Epithelial cell of esophagus (primary cell): Measurements from ENCODE around the gene RIN1.
"Not testable (repeated sequence)": the region's sequence is repeated elsewhere in the genome, so short reads cannot be mapped to it uniquely, and the experiment has no call there.

Source experiments
- DNase-seq: peaks from one replicate; pipeline ENCODE4 v3.0.0; 2010; ENCODE audit warnings: low read depth
- H3K4me3 ChIP-seq: 2 replicates; pipeline ENCODE4 v1.5.1; 2011; ENCODE audit warnings: mild to moderate bottlenecking, low read length, control low read depth
- CTCF ChIP-seq: IDR thresholded peaks from 2 replicates; pipeline ENCODE4 v1.5.1; 2011; ENCODE audit warnings: low read depth, mild to moderate bottlenecking, low read length, control low read depth, inconsistent platforms; ENCODE audit not compliant: insufficient read depth; ENCODE audit errors: missing control alignments

RIN1 gene

GRCh38 chr11:66336234-66337102 is at the start of gene RIN1:
RIN1 (minus strand) TSS chr11:66336434; CDS start chr11:66336402, 32 bp downstream.
- H3K4me3 ChIP-seq = peak within 1 kb of the TSS; percentile 90
- DNase-seq = peak; percentile 97
- TF ChIP-seq CTCF = no peak

GRCh38 chr11:66384316-66384715 is 48.1 kb upstream of the RIN1 start:
- not testable (repeated sequence) for DNase-seq, H3K4me3 ChIP-seq

- DNase-seq, H3K4me3 ChIP-seq: not testable (repeated sequence)
Measured at GRCh38 chr11:66380264-66380663, 44.0 kb upstream of the RIN1 start.

GRCh38 chr11:66373690-66374287 is 37.6 kb upstream of the RIN1 start:
- DNase-seq, H3K4me3 ChIP-seq: not testable (repeated sequence)

- H3K4me3 ChIP-seq = no peak overlapping the region
- no peak for TF ChIP-seq CTCF
- no peak for DNase-seq
Measured at GRCh38 chr11:66373265-66373664, 37.0 kb upstream of the RIN1 start.

GRCh38 chr11:66371627-66372415 is 35.6 kb upstream of the RIN1 start, which contains the start of gene SLC29A2:
SLC29A2 (minus strand) TSS chr11:66371760; CDS start chr11:66371591, 169 bp downstream.
- DNase-seq = peak; percentile 62
- peak within 1 kb of the TSS; percentile 61 for H3K4me3 ChIP-seq
- TF ChIP-seq CTCF = no peak

GRCh38 chr11:66369073-66369894 is 33.0 kb upstream of the RIN1 start:
- H3K4me3 ChIP-seq = no peak overlapping the region
- no peak for DNase-seq
- no peak for TF ChIP-seq CTCF

- no peak overlapping the region for H3K4me3 ChIP-seq
- no peak for DNase-seq
- TF ChIP-seq CTCF = no peak
Measured at GRCh38 chr11:66368484-66368883, 32.2 kb upstream of the RIN1 start.
